Ovary (tissue), 9 donors: Measurements from ENCODE around the gene OSR1. TPM values are rescaled to one million over a fixed set of nuclear protein-coding genes. Genes with fewer than 3 reads are reported as not detected.

Experiments
- DNase-seq, 5 donors: peaks; one replicate each; pipeline ENCODE4 v3.0.0-alpha.2; 2019 to 2020
- H3K27ac ChIP-seq, 2 donors: fragments of 200-600 bp; one replicate each; pipeline versions ENCODE4 v1.5.1 to v1.8.0; 2019 to 2022
- H3K27me3 ChIP-seq: fragments of 200-600 bp; one replicate; pipeline ENCODE4 v1.8.0; 2022
- H3K36me3 ChIP-seq: fragments of 200-600 bp; sonication (generic); one replicate; pipeline ENCODE4 v1.5.1; 2019
- H3K4me1 ChIP-seq: one replicate; pipeline ENCODE4 v1.8.1; 2013; ENCODE audit warnings: mild to moderate bottlenecking, moderate library complexity; ENCODE audit not compliant: insufficient read depth
- H3K4me3 ChIP-seq: fragments of 200-600 bp; sonication (generic); one replicate; pipeline ENCODE4 v1.5.1; 2017
- H3K9me3 ChIP-seq, 2 donors: fragments of 200-600 bp in 1 of 2; sonication (generic) in 1 of 2; one replicate each; pipeline versions ENCODE4 v1.5.1 to v1.8.1; 2013 to 2019; ENCODE audit warnings: mild to moderate bottlenecking in 1 of 2, moderate library complexity in 1 of 2
- EP300 ChIP-seq: sonication (generic); formaldehyde crosslinking; IDR thresholded peaks from one replicate; pipeline ENCODE4 v1.6.1; 2017; ENCODE audit warnings: antibody characterized with exemption
- POLR2A ChIP-seq: fragments of 450-650 bp; IDR thresholded peaks from one replicate; pipeline ENCODE4 v1.6.1; 2017; ENCODE audit warnings: antibody characterized with exemption, mild to moderate bottlenecking, moderate library complexity
- WGBS, 3 donors: extraction: QIAGEN DNeasy Blood & Tissue Kit in 1 of 3; methylation state at CpG; one replicate each; pipeline versions ENCODE4 v1.1.5 to v1.1.7; 2013 to 2017; 5-methylcytosine and 5-hydroxymethylcytosine counted together
- intact Hi-C, 4 donors: fragments of 100-400 bp; cut with DNase I; formaldehyde crosslinking; loops; one replicate each; pipeline versions ENCODE4 v1.11.0 to v1.15.1; 2022 to 2023
- polyA plus RNA-seq, 2 donors: library from polyadenylated mRNA; stranded (reverse); fragments of 200-250 nt in 1 of 2; fragments of 350-450 nt in 1 of 2; fragmentation: Illumina TruSeq in 1 of 2; extraction: RNeasy Lipid Tissue Mini Kit (QIAGEN cat#74804) in 1 of 2; gene quantifications; one replicate each; pipeline ENCODE4 v1.2.3, GENCODE V29; 2013 to 2014
- total RNA-seq, 7 donors: library from RNA; depleted of rRNA in 2 of 7; stranded (reverse); fragments of >200 nt in 2 of 7; fragmentation: NEBNext Ultra II Directional in 3 of 7; extraction: Animal tissue kit (Norgen Biotek cat#: 25700) in 3 of 7; gene quantifications; one replicate each; pipeline versions ENCODE4 v1.1.0 to v1.2.4, GENCODE V29; 2016 to 2023
- TF ChIP-seq, protein P1 (sequence below), 3 donors: fragments of 450-650 bp in 2 of 3; fragments of 200-600 bp in 1 of 3; IDR thresholded peaks; one replicate each; pipeline versions ENCODE4 v1.5.1 to v1.8.0; 2016 to 2022; ENCODE audit warnings: antibody characterized with exemption in 3 of 3, mild to moderate bottlenecking in 1 of 3
- donor health status: DM: no; HTN: no; CAD: no; lungs with moderate emphysema.
- donor health status: DM: no; HTN: no; CAD: no.
- donor health status: Bipolar disorder and iron deficiency.
- donor health status: DM: yes; HTN: yes; CAD: no.
- donor health status: DM: no; HTN: no; CAD: no.
- donor health status: DM: yes; HTN: yes; CAD: no.

Gene OSR1
- total and polyA plus RNA-seq, 9 donors: 2.5 to 11.5 (median 5.5) TPM

GRCh38 chr2:19348692-19349091, 9.7 kb downstream of the OSR1 start:
- no peaks in the 10 kb centered on the region for H3K27me3 ChIP-seq
- H3K36me3 ChIP-seq: no peaks in the 10 kb centered on the region
- H3K4me1 ChIP-seq: peaks cover 3% of the 10 kb centered on the region
- H3K4me3 ChIP-seq: no peak overlapping the region
- TF ChIP-seq EP300 (no peak), POLR2A (no peak)
- TF ChIP-seq, protein P1, sequence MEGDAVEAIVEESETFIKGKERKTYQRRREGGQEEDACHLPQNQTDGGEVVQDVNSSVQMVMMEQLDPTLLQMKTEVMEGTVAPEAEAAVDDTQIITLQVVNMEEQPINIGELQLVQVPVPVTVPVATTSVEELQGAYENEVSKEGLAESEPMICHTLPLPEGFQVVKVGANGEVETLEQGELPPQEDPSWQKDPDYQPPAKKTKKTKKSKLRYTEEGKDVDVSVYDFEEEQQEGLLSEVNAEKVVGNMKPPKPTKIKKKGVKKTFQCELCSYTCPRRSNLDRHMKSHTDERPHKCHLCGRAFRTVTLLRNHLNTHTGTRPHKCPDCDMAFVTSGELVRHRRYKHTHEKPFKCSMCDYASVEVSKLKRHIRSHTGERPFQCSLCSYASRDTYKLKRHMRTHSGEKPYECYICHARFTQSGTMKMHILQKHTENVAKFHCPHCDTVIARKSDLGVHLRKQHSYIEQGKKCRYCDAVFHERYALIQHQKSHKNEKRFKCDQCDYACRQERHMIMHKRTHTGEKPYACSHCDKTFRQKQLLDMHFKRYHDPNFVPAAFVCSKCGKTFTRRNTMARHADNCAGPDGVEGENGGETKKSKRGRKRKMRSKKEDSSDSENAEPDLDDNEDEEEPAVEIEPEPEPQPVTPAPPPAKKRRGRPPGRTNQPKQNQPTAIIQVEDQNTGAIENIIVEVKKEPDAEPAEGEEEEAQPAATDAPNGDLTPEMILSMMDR (IDR thresholded peaks at IDR 0.05): no peak
- no peaks in the 10 kb centered on the region for H3K9me3 ChIP-seq
- DNase-seq: peak in 1 of 5 donors; percentile 38
- 79 to 84% (median 82%) methylated on average over 8 of the region's 8 CpGs for WGBS, 3 donors
- intact Hi-C loops: no loop called here
- H3K27ac ChIP-seq: peak overlapping the region; percentile 75 to 93

- DNase-seq: peak; percentile 95 to 99 (median 97)
- 1 to 2% (median 1%) methylated on average over 76 of the region's 76 CpGs for WGBS, 3 donors
- peaks cover 3% of the 10 kb centered on the region for H3K4me1 ChIP-seq
- H3K27ac ChIP-seq: peak overlapping the region; percentile 75 to 93
- TF ChIP-seq EP300 (peak; percentile 63), POLR2A (peak; percentile 98)
- TF ChIP-seq, protein P1 (IDR thresholded peaks at IDR 0.05): peak in 2 of 3 donors; percentile 27 to 42
- no peaks in the 10 kb centered on the region for H3K27me3 ChIP-seq
- H3K9me3 ChIP-seq: no peaks in the 10 kb centered on the region
- H3K4me3 ChIP-seq: peak overlapping the region; percentile 85
- no peaks in the 10 kb centered on the region for H3K36me3 ChIP-seq
- intact Hi-C loops: no loop called here
Observed at GRCh38 chr2:19347619-19348562, 10.5 kb downstream of the OSR1 start.

- TF ChIP-seq POLR2A (no peak), EP300 (no peak)
- TF ChIP-seq, protein P1 (IDR thresholded peaks at IDR 0.05): no peak
- DNase-seq: no peak
- Histone ChIP-seq H3K36me3 (no peaks in the 10 kb centered on the region), H3K27ac (peak overlapping the region; percentile 75 to 93), H3K9me3 (no peaks in the 10 kb centered on the region), H3K4me1 (peaks cover 3% of the 10 kb centered on the region), H3K4me3 (peak overlapping the region; percentile 85), H3K27me3 (no peaks in the 10 kb centered on the region)
- intact Hi-C loops: no loop called here
- WGBS, 3 donors: 33 to 43% (median 39%) methylated on average over 6 of the region's 6 CpGs
Observed at GRCh38 chr2:19346983-19347618, 11.3 kb downstream of the OSR1 start.

GRCh38 chr2:19337742-19338141, 20.7 kb downstream of the OSR1 start:
- intact Hi-C loops: no loop called here
- Histone ChIP-seq H3K4me1 (no peaks in the 10 kb centered on the region), H3K4me3 (no peak overlapping the region), H3K9me3 (no peaks in the 10 kb centered on the region), H3K36me3 (no peaks in the 10 kb centered on the region), H3K27me3 (no peaks in the 10 kb centered on the region), H3K27ac (no peak overlapping the region)
- no peak for DNase-seq
- TF ChIP-seq, protein P1 (IDR thresholded peaks at IDR 0.05): no peak
- TF ChIP-seq POLR2A: no peak
- TF ChIP-seq EP300: no peak
- 100% methylated on average over 1 of the region's 1 CpG for WGBS, 3 donors
